ENCODE measurements around the gene PARD3B.

GRCh38 chr2:205499006-205499405, 953.7 kb downstream of the PARD3B start:
- TF ChIP-seq CTCF (IDR thresholded peaks at IDR 0.05) (no peak), EP300 (IDR thresholded peaks at IDR 0.05) (no peak), POLR2A (IDR thresholded peaks at IDR 0.05) (no peak), POLR2AphosphoS5 (IDR thresholded peaks at IDR 0.05) (no peak)

Data from stomach (tissue), 4 donors.